GM21360 (cell line): Measurements from ENCODE around the gene PLA2G6.

Source experiments
- ATAC-seq: cut with Tn5 transposase; IDR thresholded peaks from one replicate; pipeline ENCODE4 v1.9.1; 2021; ENCODE audit warnings: mild to moderate bottlenecking, moderate library complexity; ENCODE audit not compliant: unreplicated experiment

PLA2G6 gene, protein sequence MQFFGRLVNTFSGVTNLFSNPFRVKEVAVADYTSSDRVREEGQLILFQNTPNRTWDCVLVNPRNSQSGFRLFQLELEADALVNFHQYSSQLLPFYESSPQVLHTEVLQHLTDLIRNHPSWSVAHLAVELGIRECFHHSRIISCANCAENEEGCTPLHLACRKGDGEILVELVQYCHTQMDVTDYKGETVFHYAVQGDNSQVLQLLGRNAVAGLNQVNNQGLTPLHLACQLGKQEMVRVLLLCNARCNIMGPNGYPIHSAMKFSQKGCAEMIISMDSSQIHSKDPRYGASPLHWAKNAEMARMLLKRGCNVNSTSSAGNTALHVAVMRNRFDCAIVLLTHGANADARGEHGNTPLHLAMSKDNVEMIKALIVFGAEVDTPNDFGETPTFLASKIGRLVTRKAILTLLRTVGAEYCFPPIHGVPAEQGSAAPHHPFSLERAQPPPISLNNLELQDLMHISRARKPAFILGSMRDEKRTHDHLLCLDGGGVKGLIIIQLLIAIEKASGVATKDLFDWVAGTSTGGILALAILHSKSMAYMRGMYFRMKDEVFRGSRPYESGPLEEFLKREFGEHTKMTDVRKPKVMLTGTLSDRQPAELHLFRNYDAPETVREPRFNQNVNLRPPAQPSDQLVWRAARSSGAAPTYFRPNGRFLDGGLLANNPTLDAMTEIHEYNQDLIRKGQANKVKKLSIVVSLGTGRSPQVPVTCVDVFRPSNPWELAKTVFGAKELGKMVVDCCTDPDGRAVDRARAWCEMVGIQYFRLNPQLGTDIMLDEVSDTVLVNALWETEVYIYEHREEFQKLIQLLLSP

GRCh38 chr22:38181453-38182200, at the start of gene PLA2G6:
TSS of gene PLA2G6 (minus strand) at chr22:38181830. CDS start at chr22:38169426, 12,404 bp downstream.
- peak; percentile 78 for ATAC-seq

DNA sequence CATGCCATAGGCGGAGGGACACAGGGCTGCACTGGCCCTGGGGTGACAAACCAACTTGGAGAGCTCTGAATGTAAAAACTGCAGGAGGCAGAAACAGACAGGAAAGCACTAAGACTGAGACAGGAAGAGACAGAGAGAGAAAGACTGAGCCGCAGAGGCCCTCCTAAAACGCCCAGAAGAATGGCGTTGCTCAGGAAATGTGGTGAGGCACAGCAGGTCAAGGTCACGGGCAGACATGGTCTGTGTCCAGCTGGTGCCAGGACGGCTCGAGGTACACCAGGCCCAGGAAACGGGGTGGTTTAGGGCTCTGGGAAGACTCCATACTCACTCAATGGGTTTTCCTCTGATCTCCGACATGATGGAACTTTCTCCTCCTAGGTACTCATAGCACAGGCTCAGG, 49.3 kb upstream of the PLA2G6 start:
- ATAC-seq: no peak

- ATAC-seq: no peak
These were observed 48.6 kb upstream of the PLA2G6 start for GRCh38 chr22:38230108-38230825.

DNA sequence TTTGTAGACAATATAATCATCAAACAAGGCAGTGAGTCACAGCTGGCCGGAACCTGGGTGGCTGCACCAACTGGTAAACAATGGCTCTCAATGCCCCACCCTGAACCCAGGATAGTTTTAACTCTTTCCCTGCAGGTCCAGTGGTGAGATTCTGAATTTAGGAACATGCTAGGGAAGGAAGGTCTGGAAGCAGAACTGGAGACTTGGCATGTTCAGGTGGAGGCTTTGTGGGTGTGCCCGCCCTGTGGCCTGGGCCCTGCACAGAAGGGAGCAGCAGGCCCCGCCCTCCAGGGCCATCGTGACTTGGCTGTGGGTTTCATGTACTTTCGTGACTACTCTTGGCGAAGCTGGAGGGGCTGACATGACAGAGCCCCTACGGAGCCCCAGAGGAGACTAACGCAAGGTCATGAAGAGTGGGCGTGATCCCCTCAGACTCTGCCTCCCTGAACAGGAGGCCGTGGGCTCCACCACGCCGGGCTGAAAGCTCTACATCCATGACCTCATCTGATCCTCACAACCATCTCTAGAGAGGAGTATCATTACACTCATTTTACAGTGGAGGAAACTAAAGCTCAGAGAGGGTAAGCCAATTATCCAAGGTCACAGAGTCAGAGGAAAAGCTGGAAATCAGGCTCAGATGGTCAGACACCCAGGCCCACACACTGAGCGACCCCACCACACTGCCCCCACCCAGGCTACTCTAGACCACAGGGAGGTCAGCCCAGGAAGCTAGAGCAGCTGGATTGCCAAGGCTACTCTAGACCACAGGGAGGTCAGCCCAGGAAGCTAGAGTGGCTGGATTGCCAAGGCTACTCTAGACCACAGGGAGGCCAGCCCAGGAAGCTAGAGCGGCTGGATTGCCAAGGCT, 47.5 kb upstream of the PLA2G6 start:
- ATAC-seq: no peak

GRCh38 chr22:38228326-38228872, 46.8 kb upstream of the PLA2G6 start:
- ATAC-seq: no peak

- ATAC-seq: no peak
These were observed 45.4 kb upstream of the PLA2G6 start for GRCh38 chr22:38226853-38227649.

DNA sequence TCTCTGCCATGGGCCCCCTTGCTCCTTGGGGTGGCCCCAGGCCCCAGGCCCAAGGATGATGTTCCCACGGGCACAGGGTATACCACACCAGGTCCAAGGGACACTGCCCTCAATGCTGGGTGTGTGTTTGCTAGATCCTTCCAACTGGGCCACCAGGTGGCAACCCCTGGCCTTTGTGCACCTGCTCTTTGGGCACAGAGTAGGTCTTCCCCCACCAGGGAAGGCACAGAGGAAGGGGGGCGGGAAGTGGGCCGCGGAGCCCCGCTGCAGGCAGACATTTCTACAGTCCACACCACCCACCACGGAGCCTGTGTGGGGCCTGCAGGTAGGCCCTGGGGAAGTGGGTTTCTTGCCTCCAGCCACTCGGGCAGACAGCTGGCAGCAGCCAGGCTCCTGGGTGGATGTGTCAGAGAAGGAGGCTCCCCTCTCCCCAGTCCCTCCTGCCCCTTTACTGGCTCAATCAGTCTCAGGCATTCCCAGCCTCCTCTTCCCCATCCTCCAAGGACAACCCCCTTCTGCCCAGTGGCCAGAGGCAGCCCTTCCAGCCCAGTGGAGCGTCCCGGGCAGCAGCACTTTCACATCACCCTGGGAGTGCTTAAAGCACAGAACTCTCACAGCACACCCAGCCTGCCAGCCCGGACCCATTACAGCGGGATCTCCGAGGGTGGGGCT, 41.8 kb upstream of the PLA2G6 start:
- ATAC-seq: no peak

GRCh38 chr22:38222797-38223119, 41.1 kb upstream of the PLA2G6 start:
- no peak for ATAC-seq

GRCh38 chr22:38221908-38222796, 40.5 kb upstream of the PLA2G6 start:
- no peak for ATAC-seq

GRCh38 chr22:38221407-38221806, 39.8 kb upstream of the PLA2G6 start:
- ATAC-seq: no peak

GRCh38 chr22:38220653-38221386, 39.2 kb upstream of the PLA2G6 start:
- ATAC-seq: no peak

DNA sequence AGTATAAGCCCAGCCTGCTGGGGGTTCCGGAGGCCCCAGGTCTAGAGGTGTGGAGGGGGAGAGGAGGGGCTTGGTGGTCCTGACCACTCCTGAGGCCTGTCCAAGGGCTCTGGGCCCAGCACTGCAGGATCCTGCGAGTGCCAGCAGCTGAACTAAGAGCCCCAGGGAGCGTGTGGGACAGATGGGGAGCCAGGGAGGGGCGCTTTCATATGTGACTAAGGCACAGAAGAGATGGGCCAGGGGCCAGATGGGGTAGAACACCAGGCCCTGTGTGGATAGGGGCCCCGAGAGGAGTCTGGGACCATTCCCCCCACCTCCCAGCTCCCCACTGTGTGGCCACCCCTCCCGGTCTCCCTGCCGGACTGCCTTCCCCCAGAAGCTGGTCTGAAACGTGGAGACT, 38.5 kb upstream of the PLA2G6 start:
- no peak for ATAC-seq

DNA sequence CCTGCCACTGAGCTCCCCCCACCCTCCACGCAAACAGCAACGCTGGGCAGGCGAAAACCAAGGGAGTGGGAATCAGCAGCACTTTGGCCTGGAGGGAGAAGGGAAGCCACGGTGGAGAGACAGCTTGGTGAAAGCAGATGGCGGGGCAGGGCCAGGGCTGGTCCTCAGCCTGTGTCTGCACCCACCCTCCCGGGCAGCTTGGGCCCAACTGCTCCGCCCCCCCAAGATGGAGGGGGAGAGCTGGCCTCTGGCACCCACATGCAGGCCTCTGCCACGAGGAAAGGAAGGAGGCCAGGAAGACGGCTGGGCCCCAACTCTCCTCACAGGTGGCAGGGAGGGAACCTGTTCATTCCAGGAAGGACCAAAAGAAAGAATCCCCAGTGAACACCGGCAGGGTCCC, 38.0 kb upstream of the PLA2G6 start:
- no peak for ATAC-seq

DNA sequence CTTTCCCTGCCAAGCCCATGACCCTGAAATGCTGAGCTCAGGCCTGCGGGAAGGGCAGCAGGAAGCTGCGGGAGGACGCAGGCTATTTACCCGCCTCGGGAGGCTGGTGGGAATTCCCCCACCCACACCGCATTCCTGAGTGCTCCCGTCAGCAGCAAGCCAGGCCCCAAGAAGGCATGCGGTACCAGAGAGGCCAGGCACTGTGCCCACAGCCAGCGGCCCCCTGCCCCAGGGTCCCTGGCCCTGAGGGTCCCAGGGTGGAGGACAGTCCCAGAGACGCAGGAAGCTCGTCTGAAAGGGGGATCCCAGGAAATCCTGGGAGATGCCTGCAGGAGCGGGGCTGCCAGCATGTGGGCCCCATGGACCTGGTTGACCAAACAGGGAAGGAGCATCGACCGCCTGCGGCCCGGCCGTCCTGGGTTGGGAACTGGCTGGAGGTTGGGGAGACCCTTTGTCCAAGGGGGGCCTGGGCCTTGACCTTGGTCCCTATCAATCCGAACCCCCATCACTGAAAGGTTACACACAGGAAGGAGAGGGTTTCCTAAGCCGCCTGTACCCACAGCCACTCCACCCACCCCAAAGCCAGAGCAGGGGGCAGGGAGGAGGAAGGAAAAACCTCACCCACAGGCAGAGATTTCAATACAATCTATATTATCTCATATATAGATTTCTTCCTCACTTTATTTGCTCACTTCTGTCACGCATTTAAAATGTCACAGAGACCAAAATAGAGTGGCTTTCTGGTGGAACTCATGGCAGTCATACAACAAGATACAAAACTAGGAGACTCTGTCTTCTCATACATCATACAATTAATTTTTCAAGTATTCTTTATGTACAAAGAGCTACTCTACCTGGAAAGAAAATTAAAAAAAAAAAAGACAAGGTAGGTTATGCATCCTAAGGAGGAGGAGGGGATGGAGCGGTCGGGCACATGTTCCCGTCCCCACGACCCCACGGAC, 37.3 kb upstream of the PLA2G6 start:
- ATAC-seq: no peak
